ACHN (cell line): ENCODE results near the gene NAA80.

Experiments
- DNase-seq: peaks from one replicate; pipeline ENCODE4 v3.0.0-alpha.2; 2015
- in situ Hi-C: cut with HindIII; loops from 2 replicates; pipeline ENCODE4 v1.10.0; 2017; ENCODE audit warnings: low sequenced_read_pairs, low pct_ligation_motif_present, low pct_unique_long_range_greater_than_20kb

Gene NAA80

DNA sequence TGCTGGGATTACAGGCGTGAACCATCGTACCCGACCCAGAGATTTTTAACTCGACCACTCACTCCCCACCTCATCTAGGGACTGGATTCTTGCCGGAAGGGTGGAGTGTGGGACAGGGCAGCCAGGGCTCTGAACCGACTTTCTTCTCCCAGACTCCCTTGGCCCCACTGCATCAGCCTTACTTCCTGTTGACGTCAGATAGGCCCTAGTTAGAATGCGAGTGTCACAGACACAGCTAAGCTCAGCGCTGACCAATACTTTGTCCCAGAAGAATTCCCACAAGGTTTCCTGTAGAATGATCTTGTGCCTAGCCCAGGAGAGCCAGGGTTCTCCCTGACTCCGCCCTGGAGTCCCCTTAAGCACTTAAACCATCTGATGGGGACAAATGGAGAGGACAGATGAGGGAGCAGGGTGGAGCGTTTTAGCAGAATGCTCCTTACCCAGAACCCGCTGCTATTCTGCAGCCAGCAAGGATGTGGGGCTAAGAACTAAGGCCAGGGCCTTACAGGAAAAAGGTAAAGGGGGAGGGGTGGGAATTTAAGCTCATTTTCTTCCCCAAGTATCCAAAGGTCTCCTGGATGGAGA, 34.6 kb upstream of the NAA80 start:
- in situ Hi-C loops = no loop called here
- no peak for DNase-seq

DNA sequence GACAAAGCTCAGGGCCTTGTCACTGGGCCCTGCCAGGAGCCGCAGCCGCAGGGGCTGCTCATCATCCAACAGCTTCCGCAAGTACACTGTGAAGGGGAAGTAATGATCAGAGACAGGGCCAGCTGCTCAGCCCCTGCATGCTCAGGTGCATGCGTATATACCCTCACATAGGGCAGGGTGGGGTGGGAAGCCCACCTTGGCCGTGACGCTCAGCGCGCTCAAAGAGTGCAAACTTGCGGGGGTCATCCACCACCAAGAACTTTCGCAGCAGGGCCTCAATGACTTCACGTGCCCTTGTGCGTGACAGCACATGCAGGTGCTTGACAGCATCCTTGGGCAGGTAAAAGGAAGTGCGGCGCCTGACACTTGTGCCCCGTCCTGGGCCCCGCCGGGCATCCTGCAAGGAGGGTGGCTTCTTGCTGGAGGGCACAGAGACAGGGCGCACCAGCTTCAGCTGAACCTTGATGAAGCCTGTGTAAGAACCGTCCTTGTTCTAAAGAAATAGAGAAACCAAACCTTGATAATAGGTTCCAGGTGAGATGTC, 32.2 kb upstream of the NAA80 start:
- in situ Hi-C loops = no loop called here
- DNase-seq = no peak

DNA sequence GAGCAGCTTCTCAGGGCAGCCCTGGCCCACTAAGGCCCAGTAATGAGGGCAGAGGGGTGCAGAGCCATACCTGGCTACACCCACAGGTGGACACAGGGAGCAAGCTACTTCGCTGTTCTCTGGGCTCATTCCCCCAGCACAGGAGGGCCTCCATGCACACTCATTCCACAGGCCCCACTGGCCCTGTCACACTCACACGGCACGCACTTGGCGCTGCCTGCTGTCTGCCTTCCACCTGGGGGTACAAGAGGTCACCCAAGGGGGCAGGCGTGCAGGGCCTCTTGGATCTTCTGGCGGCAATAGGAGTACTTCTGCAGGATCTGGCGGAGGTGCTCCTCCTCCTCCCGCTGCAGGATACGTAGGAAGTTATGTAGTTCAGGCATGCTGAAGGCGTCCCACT, 31.1 kb upstream of the NAA80 start:
- in situ Hi-C loops = no loop called here
- no peak for DNase-seq

DNA sequence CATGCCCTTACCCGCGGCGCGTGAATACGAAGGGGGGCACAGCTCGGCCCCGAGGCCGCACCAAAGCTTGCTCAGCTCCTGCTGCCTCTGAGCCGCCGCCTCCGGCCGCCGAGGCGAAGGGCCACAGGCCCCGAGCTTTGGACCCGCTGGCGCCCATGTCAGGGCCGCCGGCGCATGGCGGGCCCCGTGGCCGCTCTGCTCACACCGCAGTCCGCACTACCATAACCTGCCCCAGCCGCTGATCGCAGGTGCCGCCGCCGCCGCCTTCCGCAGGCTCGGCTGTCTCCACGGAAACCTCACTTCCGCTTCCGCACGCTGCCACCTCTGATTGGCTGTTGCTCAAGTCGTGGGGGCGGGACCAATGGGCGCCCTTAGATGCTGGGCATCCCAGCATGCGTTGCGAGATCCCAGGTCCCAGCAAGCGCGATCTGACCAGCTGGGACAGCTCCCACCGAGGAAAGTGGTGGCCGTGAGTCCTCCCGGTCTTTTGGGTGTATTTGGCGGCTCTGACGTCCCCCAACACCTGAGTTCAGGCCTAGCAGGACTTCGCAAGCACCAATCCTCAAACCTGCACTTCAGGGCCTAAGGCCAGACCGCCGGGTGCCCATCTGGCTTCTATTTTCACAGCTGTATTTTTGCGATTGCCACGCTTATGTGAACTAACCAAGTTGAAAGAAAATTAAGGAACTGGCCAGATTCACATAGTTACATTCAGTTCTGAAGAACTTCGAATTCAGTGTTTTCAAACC, 28.9 kb upstream of the NAA80 start, which contains the start of gene TUSC2:
Gene TUSC2 (minus strand): TSS at position 281 of the 749 bp plus-strand sequence. CDS start 124 bp downstream, at position 157.
- DNase-seq = peak; percentile 95
- in situ Hi-C loops = no loop called here

DNA sequence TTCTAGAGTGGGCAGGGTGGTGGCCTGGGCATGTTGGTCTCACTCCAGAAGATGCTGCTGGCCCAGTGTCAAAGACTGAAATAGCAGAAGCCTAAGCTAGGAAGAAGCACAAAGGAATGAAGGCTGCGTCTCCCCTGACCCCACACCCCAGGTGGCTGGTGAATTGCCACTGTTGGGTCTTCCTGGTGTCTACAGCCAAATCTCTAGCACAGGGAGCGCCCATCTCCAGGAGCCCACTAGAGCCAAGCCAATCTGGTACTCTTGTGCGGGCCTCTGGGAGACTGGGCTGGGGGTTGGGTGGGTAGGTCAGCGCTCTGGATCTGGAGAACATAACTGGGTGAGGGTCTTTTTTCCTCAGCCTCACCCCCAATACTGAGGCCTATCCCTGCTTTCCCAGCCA, 27.9 kb upstream of the NAA80 start:
- no peak for DNase-seq
- in situ Hi-C loops = no loop called here

DNA sequence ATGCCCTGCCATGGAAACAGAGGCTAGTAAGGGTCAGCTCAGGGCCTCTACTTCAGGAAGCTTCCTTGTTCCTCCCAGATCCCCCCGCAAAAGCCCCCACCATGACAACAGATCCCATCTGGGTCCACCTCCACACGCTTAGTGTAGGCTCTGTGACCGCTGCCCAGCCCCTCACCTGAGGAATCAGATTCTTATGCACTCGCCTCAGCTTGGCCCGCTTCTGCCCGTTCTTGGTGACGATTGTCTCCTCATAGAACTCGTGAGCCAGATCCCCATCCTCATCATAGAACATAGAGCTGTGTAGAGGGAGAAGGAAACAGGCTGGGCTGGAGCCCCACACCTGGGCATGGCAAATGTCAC, 27.0 kb upstream of the NAA80 start:
- in situ Hi-C loops = no loop called here
- no peak for DNase-seq

DNA sequence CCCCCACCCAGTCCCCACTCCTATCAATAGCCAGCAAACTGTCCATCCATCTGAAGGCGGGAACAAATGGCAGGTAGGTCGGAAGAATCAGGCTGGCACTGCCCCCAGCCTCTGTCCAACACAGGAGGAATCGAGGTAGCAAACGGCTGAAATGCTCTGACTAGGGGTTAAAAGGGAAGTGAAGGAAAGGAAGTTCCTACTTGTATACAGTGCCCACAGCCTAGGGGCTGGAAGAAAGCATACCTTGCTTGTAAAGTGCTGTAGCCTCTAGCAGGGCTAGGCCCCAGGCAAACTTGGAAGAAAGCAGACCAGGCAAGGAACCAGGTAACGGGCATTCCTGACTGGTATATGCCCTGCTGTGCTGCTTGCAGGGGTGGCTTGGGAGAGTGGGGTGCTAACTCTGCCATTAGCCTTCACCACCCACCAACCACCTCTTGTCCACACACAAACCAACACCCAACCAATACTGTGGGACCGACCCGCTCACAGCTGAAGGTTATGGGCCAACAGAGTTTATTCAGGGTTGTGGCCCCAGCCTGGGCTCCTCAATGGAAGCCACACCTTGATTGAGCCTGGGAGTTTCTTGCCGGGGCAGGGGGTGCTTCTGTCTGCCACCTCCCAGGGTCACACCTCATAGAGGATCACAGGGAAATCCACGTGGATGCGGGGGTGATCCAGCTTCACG, 26.4 kb upstream of the NAA80 start:
- DNase-seq = no peak
- in situ Hi-C loops = no loop called here

DNA sequence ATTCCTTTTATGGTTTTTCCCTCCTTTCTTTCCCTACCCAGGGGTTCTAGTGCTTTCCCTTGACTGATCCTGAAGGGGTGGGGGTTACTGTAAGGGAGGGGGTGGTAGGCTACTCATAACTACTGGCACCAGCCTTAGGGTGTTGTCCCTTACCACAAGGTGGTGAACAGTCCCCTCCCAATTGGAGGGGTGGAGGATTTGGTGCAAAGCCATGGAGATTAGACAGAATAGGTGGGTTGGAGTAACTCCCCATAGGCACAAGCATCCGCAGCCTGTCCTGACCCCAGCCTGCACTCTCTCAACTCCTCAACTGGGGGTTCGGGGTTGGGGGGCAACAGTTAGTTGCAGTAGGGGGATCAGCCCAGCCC, 25.9 kb upstream of the NAA80 start:
- in situ Hi-C loops = no loop called here

DNA sequence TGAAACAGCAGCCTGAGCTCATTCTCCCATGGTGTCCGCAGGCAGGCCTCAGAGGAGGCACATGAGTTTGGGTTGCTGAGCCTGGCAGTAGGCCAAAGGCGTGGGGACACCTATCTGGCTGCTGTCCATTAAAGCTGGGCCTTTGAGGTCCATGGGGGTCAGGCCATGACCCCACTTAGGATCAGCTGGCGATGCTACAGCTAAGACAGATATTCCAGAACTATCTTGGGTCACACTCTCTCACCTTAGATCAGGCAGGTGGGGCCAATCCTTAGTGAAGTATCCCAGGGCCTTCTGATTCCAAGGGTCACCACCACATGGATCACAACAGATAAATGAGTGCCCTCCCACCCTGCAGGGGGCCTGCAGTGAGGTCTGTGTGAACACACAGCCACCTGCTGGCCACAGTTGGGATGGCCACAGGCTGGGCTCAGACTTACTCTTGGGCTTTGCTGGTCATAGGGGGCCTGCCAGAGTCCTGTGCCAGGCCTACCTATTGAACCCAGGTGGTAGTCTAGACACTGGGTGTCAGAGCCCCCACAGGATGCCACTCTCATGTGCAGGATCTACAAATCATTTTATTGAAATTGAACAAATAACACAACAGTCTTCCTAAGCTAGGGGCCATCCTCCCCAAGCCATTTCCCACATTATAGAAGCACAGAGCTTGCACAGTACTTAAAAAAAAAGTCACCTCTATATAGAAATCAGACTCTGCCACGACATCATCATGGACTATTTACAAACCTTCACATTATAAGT, 25.3 kb upstream of the NAA80 start:
- in situ Hi-C loops = no loop called here
- DNase-seq = peak; percentile 72

More for the DNA sequence above, 25.9 kb upstream of the NAA80 start:
- DNase-seq = no peak

DNA sequence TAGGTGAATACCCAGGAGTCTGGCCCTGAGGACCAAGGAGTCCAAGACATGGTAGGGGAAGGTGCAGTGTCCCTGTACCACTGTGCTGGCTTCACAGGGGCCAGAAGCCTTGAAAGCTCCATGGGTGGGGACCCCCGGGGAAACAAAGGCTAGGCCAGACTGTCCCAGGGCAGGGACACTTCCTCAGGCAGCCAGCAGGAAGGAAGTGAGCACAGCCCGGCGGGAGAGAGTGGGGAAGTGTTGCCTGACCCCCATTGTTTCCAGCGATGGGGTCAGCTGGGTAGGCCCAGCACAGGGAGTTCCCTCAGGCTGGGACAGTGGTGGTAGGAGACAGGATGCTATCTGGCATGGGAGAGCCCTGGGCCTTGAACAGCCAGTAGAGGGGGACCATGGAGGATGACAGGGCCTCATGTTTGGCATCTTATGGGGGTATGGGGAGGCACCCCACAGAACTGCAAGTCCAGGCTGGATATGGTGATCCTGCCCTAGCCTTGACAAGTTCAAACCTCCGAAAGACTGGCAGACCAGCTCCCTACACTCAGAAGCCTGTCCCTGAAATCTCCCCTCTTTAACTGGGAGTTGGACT, 24.5 kb upstream of the NAA80 start:
- in situ Hi-C loops = no loop called here

DNA sequence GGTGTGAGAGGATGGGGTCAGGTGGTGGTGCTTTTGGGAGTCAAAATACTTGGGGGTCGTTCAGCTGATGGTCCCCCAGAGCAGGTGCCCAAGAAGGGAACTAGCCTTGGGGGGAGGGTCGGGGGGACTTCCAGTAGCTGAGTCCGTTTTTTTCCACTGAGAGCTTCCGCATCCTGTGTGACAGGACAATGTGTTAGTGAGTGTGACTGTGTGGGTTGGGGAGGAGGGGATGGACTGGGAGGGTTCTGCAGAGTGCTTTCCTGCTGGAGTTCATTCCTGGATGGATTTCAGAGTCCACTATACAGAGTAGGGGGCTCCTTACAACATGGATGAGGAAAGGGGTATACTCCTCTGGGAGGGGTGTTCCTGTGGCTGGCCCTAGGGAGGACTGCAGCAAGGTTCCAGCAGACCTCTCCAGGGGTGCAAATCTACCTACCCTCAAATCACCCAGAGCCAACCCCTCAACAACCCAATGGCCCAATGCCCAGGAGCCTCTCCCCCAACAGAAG, 23.9 kb upstream of the NAA80 start:
- in situ Hi-C loops = no loop called here
- no peak for DNase-seq

More for the DNA sequence above, 24.5 kb upstream of the NAA80 start:
- DNase-seq = no peak

DNA sequence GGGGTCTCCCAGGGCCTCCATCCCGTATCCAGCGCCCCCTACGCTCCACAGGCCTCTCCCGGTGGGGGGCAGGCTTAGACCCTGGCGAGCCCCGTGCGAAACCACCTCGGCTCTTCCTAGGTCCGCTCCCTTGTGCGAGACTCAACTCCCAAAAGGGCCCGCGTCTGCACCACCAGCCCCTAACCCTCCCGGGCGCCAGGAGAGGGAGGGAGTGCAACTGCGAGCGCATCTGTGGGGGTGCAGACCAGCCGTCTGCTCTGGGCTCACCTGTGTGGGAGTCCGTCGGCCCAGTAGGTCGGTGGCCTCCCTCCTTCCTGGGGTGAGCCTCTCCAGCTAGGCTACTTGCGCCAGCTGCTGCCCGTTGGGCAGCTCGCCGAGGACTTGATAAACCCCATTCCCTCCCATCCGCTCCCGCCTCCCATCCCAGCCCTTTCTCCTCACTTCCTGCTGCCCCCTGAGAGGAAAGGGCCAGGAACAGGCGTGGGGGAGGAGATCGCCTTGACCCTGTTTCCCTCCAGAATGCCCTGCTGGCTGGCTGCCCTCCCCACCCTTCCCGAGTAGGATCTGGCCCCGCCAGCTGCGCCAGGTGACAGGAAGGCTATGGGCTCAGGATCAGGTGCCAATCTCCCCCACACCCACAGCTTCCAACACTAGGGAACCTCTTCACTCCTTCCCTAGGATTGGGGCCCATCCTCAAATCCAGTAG, 23.3 kb upstream of the NAA80 start, which contains the start of gene HYAL2:
Gene HYAL2 (minus strand): TSS at position 360 of the 706 bp plus-strand sequence. CDS start 2,256 bp downstream, outside the sequence.
- in situ Hi-C loops = no loop called here
- no peak for DNase-seq

DNA sequence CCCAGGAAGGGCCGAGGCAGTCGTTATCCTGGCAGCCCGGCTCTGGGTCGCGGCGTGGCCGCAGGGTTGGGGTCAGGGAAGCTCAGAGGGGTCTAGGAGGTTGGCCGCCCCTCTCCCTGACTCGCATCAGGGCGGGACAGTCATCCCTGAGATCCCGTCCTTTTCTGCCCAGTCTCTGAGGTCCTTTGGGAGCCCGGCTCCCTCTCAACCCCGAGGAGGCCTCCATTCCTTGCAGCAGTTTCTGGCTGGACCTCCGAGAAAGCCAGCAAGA, 22.8 kb upstream of the NAA80 start:
- in situ Hi-C loops = no loop called here
- DNase-seq = no peak

DNA sequence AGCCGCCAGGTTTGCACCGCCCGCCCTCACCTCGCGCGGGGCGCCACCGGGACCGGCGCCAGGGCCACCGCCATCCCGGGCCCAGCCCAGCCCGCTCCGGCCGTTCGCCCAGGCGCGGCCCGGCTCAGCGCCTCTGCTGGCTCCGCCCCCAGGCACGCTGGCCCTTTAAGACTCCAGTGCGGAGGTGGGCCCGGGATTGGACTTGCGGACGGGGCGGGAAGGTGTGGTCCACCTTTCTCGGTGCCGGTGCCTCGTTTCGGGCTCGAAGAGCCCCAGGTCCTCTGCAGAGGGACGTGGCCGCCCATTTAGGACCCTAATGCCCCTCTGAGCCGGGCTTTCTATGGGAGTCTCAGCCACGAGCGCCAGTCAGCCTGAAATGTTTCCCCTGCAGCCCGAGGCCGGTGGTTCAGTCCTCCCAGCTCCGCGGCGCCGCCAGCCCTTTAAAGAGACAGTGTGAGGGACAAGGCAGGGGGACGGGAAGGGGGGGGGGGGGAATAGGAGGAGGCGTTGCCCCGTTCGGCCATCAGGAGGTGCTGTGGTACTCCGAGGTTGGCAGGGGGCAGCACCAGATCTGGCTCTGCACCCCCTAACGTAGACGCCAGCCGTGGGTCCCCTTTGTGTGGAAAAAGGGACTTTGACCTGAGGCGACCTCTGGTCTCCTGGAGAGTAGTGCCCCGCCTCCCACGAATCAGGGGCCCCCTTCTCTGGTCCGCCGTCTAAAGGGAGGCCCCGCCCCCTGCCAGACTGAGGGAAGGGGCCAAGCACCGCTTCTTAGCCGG, 22.3 kb upstream of the NAA80 start:
- peak; percentile 87 for DNase-seq

DNA sequence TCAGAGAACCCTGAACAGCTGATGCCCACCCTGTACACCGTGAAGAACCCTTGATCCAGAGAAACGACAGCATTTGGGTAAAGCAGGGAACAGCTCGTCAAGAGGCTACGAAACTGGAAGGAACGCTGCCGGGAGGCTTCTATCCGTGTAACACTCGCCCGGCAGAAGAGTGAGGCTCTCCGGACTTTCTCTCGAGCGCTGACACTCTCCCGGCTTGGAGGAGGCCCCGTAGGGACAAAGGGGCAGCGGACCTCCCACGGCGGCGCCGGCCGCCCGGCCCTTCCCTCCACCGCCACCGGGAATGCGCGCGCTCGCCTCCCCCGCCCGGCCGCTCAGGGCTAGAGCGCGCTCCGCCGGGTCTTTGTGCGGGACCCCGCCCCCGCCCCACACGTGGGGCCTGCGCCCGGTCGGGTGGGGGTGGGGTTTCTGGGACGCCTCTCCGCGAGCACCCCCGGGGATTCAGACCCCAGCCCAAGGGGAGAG, 21.7 kb upstream of the NAA80 start:
- peak; percentile 70 for DNase-seq
- in situ Hi-C loops = no loop called here

More for the DNA sequence above, 22.3 kb upstream of the NAA80 start:
- in situ Hi-C loops = no loop called here

DNA sequence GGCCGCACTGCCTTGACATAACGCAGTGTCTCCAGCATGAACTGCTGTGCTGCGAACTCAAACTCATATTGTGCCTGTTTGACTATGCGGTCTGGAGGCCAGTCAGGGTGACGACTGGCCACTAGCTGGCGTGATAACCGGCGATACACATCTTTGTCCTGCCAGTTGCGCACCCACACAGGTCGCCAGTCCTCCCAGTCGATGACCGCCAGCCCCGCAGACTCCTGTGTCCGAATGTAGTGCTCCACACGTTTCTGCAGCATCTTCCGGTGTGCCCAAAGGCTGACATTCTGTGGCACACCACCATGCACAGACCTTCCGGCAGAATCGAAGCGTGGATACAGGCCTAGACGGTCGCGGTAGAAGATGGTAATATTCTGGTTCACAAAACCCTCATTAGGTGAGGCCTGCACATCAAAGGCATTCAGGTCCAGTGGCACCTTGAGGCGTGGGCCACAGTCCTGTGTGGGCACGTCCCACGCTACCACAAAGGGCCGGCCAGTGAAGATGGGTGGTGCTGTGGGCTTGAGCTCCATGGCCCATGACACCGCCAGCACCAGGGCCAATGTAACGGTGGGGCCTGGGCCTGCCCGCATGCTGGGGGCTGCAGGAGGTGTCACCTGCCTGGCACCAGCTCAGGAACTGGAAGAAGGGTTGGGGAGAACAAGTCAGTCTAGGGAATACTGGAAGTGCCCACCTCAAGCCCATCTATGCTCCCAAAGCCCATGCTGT, 20.9 kb upstream of the NAA80 start:
- in situ Hi-C loops = no loop called here
- DNase-seq = no peak
